Measurements from ENCODE around the gene GOPC.

- TF ChIP-seq POLR2AphosphoS5 (IDR thresholded peaks at IDR 0.05) (peak; percentile 100), CTCF (IDR thresholded peaks at IDR 0.05; ENCODE audit: poor library complexity, severe bottlenecking) (peak; percentile 54), RAD21 (conservative IDR thresholded peaks at IDR 0.05) (peak; percentile 33), SMC3 (conservative IDR thresholded peaks at IDR 0.05; ENCODE audit: poor library complexity) (no peak), EZH2 (IDR thresholded peaks at IDR 0.05; ENCODE audit: borderline replicate concordance, insufficient read depth, low read length, poor library complexity, severe bottlenecking) (no peak), REST (IDR thresholded peaks at IDR 0.05; ENCODE audit: borderline replicate concordance) (peak; percentile 89)
Measured at GRCh38 chr6:117602151-117602898, at the start of gene GOPC.
